KMS-11 (cell line): Measurements from ENCODE around the gene RPL12.
"Not testable (repeated sequence)": the region's sequence is repeated elsewhere in the genome, so short reads cannot be mapped to it uniquely, and the experiment has no call there.

Experiments used
- H2AFZ ChIP-seq: fragments of 200-600 bp; sonication (generic); 2 replicates; pipeline ENCODE4 v1.6.1; 2016; ENCODE audit warnings: antibody characterized with exemption, mixed run types, low read depth
- H3K27ac ChIP-seq: fragments of 200-600 bp; sonication (generic); 2 replicates; pipeline ENCODE4 v1.6.1; 2016; ENCODE audit warnings: mild to moderate bottlenecking, mixed run types
- H3K27me3 ChIP-seq: fragments of 200-600 bp; sonication (generic); 2 replicates; pipeline ENCODE4 v1.6.1; 2017; ENCODE audit warnings: mild to moderate bottlenecking, low read depth, mixed run types, moderate library complexity; ENCODE audit not compliant: insufficient read depth
- H3K36me3 ChIP-seq: fragments of 200-600 bp; sonication (generic); 2 replicates; pipeline ENCODE4 v1.6.1; 2017; ENCODE audit warnings: mild to moderate bottlenecking, mixed run types; ENCODE audit not compliant: insufficient read depth
- H3K4me1 ChIP-seq: fragments of 200-600 bp; sonication (generic); 2 replicates; pipeline ENCODE4 v1.6.1; 2016; ENCODE audit warnings: mild to moderate bottlenecking, low read depth, mixed run types; ENCODE audit not compliant: poor library complexity, severe bottlenecking
- H3K4me2 ChIP-seq: fragments of 200-600 bp; sonication (generic); 2 replicates; pipeline ENCODE4 v1.7.0; 2016; ENCODE audit warnings: mild to moderate bottlenecking, mixed run types
- H3K4me3 ChIP-seq: fragments of 200-600 bp; sonication (generic); IDR thresholded peaks from 2 replicates; pipeline ENCODE4 v1.6.1; 2017; ENCODE audit warnings: low read depth, low read length, mixed read lengths; ENCODE audit not compliant: insufficient read depth
- H3K79me2 ChIP-seq: fragments of 200-600 bp; sonication (generic); 2 replicates; pipeline ENCODE4 v1.6.1; 2016; ENCODE audit warnings: low read depth, mixed run types; ENCODE audit not compliant: insufficient read depth
- H3K9ac ChIP-seq: fragments of 200-600 bp; sonication (generic); 2 replicates; pipeline ENCODE4 v1.6.1; 2016; ENCODE audit warnings: mild to moderate bottlenecking, mixed run types
- H4K20me1 ChIP-seq: fragments of 200-600 bp; sonication (generic); 2 replicates; pipeline ENCODE4 v1.6.1; 2016; ENCODE audit warnings: mild to moderate bottlenecking, mixed run types; ENCODE audit not compliant: insufficient read depth
- TF ChIP-seq, protein P1 (sequence below): fragments of 200-600 bp; sonication (generic); conservative IDR thresholded peaks from 2 replicates; pipeline ENCODE4 v1.6.1; 2017; ENCODE audit warnings: low read depth, mild to moderate bottlenecking, antibody characterized with exemption, low read length, moderate library complexity, mixed read lengths

Gene RPL12

DNA sequence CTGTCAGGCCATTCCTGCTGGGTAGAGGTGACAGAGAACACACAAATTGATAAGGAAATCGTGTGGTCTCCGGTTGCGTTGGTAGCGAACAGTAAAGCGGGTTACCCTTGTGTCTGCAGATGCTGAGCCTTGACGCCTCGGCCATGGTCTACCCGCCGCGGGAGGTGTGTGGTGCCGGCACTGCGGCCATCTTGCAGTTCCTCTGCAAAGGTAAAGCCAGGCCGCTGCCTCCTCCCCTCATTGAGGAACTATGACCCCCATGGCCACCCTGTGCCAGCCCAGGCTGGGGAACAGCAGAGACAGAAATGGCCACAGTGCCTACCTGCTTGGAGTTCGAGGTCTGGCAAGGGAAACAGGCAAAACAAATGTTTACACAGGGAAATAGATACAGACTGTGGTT is 16.4 kb upstream of the RPL12 start:
- H3K27ac ChIP-seq, result no peak overlapping the region
- no peaks in the 10 kb centered on the region for H3K4me1 ChIP-seq
- H2AFZ ChIP-seq, result no peak overlapping the region

DNA sequence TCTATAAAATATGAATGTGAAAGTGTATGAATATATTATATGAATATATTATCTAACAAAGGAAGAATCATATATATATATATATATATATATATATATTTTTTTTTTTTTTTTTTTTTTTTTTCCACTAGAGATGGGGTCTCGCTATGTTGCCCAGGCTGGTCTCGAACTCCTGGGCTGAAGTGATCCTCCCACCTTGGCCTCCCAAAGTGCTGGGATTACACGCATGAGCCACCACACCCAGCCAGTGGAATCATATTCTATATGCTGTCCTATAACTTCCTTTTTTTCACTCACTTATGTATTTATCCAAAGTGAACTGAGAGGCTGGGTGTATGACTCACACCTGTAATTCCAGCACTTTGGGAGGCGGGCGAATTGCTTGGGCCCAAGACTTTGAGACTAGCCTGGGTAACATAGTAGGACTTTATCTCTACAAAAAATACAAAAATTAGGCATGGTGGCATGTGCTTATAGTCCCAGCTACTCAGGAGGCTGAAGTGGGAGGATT is 15.3 kb upstream of the RPL12 start:
- not testable (repeated sequence) for H2AFZ ChIP-seq, H3K4me3 ChIP-seq, H3K4me1 ChIP-seq, H3K27me3 ChIP-seq, H3K79me2 ChIP-seq, H4K20me1 ChIP-seq, H3K4me2 ChIP-seq, H3K27ac ChIP-seq, H3K9ac ChIP-seq, H3K36me3 ChIP-seq

More for the DNA sequence above, 16.4 kb upstream of the RPL12 start:
- Histone ChIP-seq H3K9ac (no peak overlapping the region), H3K4me2 (no peak overlapping the region), H3K36me3 (no peaks in the 10 kb centered on the region), H3K4me3 (no peak overlapping the region), H3K79me2 (no peaks in the 10 kb centered on the region), H3K27me3 (no peaks in the 10 kb centered on the region), H4K20me1 (no peaks in the 10 kb centered on the region)
- TF ChIP-seq, protein P1, sequence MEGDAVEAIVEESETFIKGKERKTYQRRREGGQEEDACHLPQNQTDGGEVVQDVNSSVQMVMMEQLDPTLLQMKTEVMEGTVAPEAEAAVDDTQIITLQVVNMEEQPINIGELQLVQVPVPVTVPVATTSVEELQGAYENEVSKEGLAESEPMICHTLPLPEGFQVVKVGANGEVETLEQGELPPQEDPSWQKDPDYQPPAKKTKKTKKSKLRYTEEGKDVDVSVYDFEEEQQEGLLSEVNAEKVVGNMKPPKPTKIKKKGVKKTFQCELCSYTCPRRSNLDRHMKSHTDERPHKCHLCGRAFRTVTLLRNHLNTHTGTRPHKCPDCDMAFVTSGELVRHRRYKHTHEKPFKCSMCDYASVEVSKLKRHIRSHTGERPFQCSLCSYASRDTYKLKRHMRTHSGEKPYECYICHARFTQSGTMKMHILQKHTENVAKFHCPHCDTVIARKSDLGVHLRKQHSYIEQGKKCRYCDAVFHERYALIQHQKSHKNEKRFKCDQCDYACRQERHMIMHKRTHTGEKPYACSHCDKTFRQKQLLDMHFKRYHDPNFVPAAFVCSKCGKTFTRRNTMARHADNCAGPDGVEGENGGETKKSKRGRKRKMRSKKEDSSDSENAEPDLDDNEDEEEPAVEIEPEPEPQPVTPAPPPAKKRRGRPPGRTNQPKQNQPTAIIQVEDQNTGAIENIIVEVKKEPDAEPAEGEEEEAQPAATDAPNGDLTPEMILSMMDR, result no peak

DNA sequence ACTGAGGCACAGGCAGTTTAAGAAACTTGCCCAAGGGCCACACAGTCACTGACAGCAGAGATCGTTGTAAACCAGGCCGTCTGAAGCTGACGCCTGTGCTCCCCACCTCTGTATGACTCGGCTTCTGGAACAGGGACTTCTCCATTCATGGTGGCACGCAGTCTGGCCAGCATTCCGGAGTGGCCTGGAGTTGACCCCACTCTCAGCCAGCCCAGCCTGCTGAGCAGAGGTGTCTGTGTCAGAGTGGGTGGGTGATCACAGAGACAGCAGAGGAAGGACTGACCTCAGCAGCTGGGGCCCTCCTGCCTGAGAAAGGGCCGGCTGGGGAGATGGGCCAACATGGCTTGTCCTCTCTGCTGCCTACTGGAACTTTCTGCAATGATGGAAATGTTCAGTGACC is 12.7 kb upstream of the RPL12 start:
- Histone ChIP-seq H3K27me3 (no peaks in the 10 kb centered on the region), H3K4me2 (no peak overlapping the region), H2AFZ (no peak overlapping the region), H3K36me3 (no peaks in the 10 kb centered on the region), H3K9ac (no peak overlapping the region), H3K79me2 (no peaks in the 10 kb centered on the region), H4K20me1 (no peaks in the 10 kb centered on the region), H3K4me1 (no peaks in the 10 kb centered on the region), H3K4me3 (no peak overlapping the region), H3K27ac (no peak overlapping the region)
- TF ChIP-seq, protein P1, result no peak

DNA sequence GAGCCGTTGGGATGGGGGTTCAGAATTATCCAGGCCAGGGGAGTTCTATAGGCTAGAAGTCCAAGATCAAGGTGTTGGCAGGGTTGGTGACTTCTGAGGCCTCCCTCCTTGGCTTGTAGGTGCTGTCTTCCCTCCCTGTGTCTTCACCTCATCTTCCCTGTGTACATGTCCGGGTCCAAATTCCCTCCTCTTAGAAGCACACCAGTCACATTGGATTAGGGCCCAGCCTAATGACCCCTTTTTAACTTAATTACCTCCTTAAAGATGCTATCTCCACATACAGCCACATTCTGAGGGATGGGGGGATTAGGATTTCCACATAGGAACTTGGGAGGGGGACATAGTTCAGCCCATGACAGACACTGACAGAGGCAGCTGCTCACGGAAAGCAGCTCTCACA is 12.2 kb upstream of the RPL12 start:
- Histone ChIP-seq H3K27me3 (no peaks in the 10 kb centered on the region), H4K20me1 (no peaks in the 10 kb centered on the region), H3K4me3 (no peak overlapping the region), H3K4me1 (no peaks in the 10 kb centered on the region), H3K79me2 (no peaks in the 10 kb centered on the region), H3K27ac (no peak overlapping the region), H3K4me2 (no peak overlapping the region), H2AFZ (no peak overlapping the region), H3K36me3 (no peaks in the 10 kb centered on the region), H3K9ac (no peak overlapping the region)
- TF ChIP-seq, protein P1, result no peak

DNA sequence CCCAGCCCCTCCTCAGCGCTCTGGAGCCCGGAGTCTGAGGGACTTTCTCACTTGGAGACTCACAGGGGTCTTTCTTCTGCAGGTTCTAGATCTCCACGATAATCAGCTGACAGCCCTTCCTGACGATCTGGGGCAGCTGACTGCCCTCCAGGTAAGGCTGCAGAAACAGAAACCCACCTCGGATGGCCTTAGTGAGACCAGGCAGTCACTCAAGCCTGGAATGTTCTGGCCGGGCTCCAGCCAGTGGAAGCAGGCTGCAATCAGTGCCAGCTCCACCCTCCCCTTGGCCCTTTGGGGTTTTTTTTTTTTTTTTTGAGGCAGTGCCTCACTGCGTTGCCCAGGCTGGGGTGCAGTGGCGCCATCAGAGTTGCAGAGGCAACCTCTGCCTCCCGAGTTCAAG is 7.7 kb upstream of the RPL12 start:
- TF ChIP-seq, protein P1, result no peak
- no peak overlapping the region for H3K27ac ChIP-seq
- H3K4me1 ChIP-seq, result no peaks in the 10 kb centered on the region

More for the DNA sequence above, 7.7 kb upstream of the RPL12 start:
- no peaks in the 10 kb centered on the region for H3K36me3 ChIP-seq
- no peaks in the 10 kb centered on the region for H3K79me2 ChIP-seq
- no peak overlapping the region for H3K4me2 ChIP-seq
- no peaks in the 10 kb centered on the region for H4K20me1 ChIP-seq
- H3K9ac ChIP-seq, result no peak overlapping the region
- H3K4me3 ChIP-seq, result no peak overlapping the region
- H2AFZ ChIP-seq, result no peak overlapping the region
- no peaks in the 10 kb centered on the region for H3K27me3 ChIP-seq
